Kidney glomerular epithelial cell (primary cell): Measurements from ENCODE around the gene TNIP1.

Source experiments
- DNase-seq: peaks from one replicate; lab custom pipeline; 2025; lab: John Stamatoyannopoulos, UW

The TNIP1 gene

GRCh38 chr5:151106043-151106442 is 25.2 kb upstream of the TNIP1 start:
- no peak for DNase-seq

- DNase-seq, result no peak
These were observed 24.7 kb upstream of the TNIP1 start for GRCh38 chr5:151105561-151105960.

- no peak for DNase-seq
These were observed 24.0 kb upstream of the TNIP1 start for GRCh38 chr5:151104795-151105194.

GRCh38 chr5:151101746-151102145 is 20.9 kb upstream of the TNIP1 start:
- DNase-seq, result no peak

- no peak for DNase-seq
These were observed 20.3 kb upstream of the TNIP1 start for GRCh38 chr5:151101151-151101550.

GRCh38 chr5:151100681-151101080 is 19.8 kb upstream of the TNIP1 start:
- DNase-seq, result no peak

GRCh38 chr5:151098768-151099121 is 17.9 kb upstream of the TNIP1 start:
- no peak for DNase-seq

- no peak for DNase-seq
These were observed 17.3 kb upstream of the TNIP1 start for GRCh38 chr5:151097820-151098767.

- DNase-seq, result no peak
These were observed 16.2 kb upstream of the TNIP1 start for GRCh38 chr5:151097061-151097460.

GRCh38 chr5:151096001-151096373 is 15.2 kb upstream of the TNIP1 start:
- no peak for DNase-seq

GRCh38 chr5:151095341-151096000 is 14.6 kb upstream of the TNIP1 start:
- DNase-seq, result no peak

GRCh38 chr5:151094852-151095245 is 14.0 kb upstream of the TNIP1 start:
- DNase-seq, result no peak

GRCh38 chr5:151094030-151094851 is 13.4 kb upstream of the TNIP1 start:
- DNase-seq, result peak; percentile 32

GRCh38 chr5:151093476-151093889 is 12.6 kb upstream of the TNIP1 start:
- DNase-seq, result peak; percentile 80

GRCh38 chr5:151092762-151093161 is 11.9 kb upstream of the TNIP1 start:
- DNase-seq, result peak; percentile 60

GRCh38 chr5:151089726-151090125 is 8.9 kb upstream of the TNIP1 start:
- no peak for DNase-seq

- no peak for DNase-seq
These were observed 8.2 kb upstream of the TNIP1 start for GRCh38 chr5:151088986-151089385.

- no peak for DNase-seq
These were observed 6.7 kb upstream of the TNIP1 start for GRCh38 chr5:151087486-151087885.

GRCh38 chr5:151086905-151087360 is 6.1 kb upstream of the TNIP1 start:
- peak; percentile 46 for DNase-seq

- peak; percentile 53 for DNase-seq
These were observed 5.5 kb upstream of the TNIP1 start for GRCh38 chr5:151086192-151086869.

- peak; percentile 77 for DNase-seq
These were observed 4.7 kb upstream of the TNIP1 start for GRCh38 chr5:151085517-151086041.

GRCh38 chr5:151084363-151084762 is 3.5 kb upstream of the TNIP1 start:
- DNase-seq, result no peak
